HG03066 (cell line): ENCODE data around the gene LYPLAL1.
"Not testable (repeated sequence)": the region's sequence is repeated elsewhere in the genome, so short reads cannot be mapped to it uniquely, and the experiment has no call there.

ENCODE experiments used
- ATAC-seq: cut with Tn5 transposase; IDR thresholded peaks from one replicate; pipeline ENCODE4 v1.9.1; 2021; ENCODE audit warnings: low read depth; ENCODE audit not compliant: unreplicated experiment

The LYPLAL1 gene

GRCh38 chr1:219209578-219209977, 35.9 kb downstream of the LYPLAL1 start:
- no peak for ATAC-seq

- ATAC-seq, result no peak
Measured at GRCh38 chr1:219210067-219210466, 36.4 kb downstream of the LYPLAL1 start.

- ATAC-seq, result no peak
Measured at GRCh38 chr1:219215477-219215876, 41.8 kb downstream of the LYPLAL1 start.

GRCh38 chr1:219220945-219221344, 47.3 kb downstream of the LYPLAL1 start:
- ATAC-seq, result peak; percentile 90

GRCh38 chr1:219223496-219223895, 49.8 kb downstream of the LYPLAL1 start:
- ATAC-seq, result no peak

- no peak for ATAC-seq
Measured at GRCh38 chr1:219226196-219226595, 52.5 kb downstream of the LYPLAL1 start.

- no peak for ATAC-seq
Measured at GRCh38 chr1:219227360-219228057, 53.8 kb downstream of the LYPLAL1 start.

- ATAC-seq, result no peak
Measured at GRCh38 chr1:219228058-219228419, 54.4 kb downstream of the LYPLAL1 start.

- ATAC-seq, result no peak
Measured at GRCh38 chr1:219232890-219233289, 59.2 kb downstream of the LYPLAL1 start.

- no peak for ATAC-seq
Measured at GRCh38 chr1:219235903-219236481, 62.3 kb downstream of the LYPLAL1 start.

GRCh38 chr1:219236933-219237610, 63.4 kb downstream of the LYPLAL1 start:
- ATAC-seq, result no peak

- ATAC-seq, result no peak
Measured at GRCh38 chr1:219239518-219239917, 65.8 kb downstream of the LYPLAL1 start.

GRCh38 chr1:219244864-219245263, 71.2 kb downstream of the LYPLAL1 start:
- no peak for ATAC-seq

- no peak for ATAC-seq
Measured at GRCh38 chr1:219247441-219247840, 73.8 kb downstream of the LYPLAL1 start.

GRCh38 chr1:219250468-219250867, 76.8 kb downstream of the LYPLAL1 start:
- not testable (repeated sequence) for ATAC-seq

- no peak for ATAC-seq
Measured at GRCh38 chr1:219257751-219258150, 84.1 kb downstream of the LYPLAL1 start.

GRCh38 chr1:219261454-219261853, 87.8 kb downstream of the LYPLAL1 start:
- no peak for ATAC-seq
